RWPE2 (cell line): ENCODE measurements around the gene NUDT22.

ENCODE experiments used
- ATAC-seq: fragments of 200-7000 bp; cut with Tn5 transposase; 3 replicates; pipeline ENCODE4 v1.9.1; 2021; ENCODE audit warnings: low read depth
- DNase-seq: peaks from one replicate; pipeline ENCODE4 v3.0.0-alpha.2; 2020; ENCODE audit warnings: low spot score
- H3K27ac ChIP-seq: fragments of 450-650 bp; 2 replicates; pipeline ENCODE4 v1.5.1; 2017; ENCODE audit warnings: mild to moderate bottlenecking; ENCODE audit not compliant: poor library complexity, severe bottlenecking
- H3K27me3 ChIP-seq: fragments of 250-450 bp; sonication (Bioruptor Pico); 2 replicates; pipeline ENCODE4 v1.5.1; 2021; ENCODE audit warnings: mild to moderate bottlenecking, moderate library complexity; ENCODE audit not compliant: insufficient read depth, poor library complexity, severe bottlenecking
- H3K36me3 ChIP-seq: fragments of 250-450 bp; sonication (Bioruptor Pico); 2 replicates; pipeline ENCODE4 v1.5.1; 2020; ENCODE audit warnings: low read depth, mild to moderate bottlenecking, moderate library complexity
- H3K4me1 ChIP-seq: fragments of 250-450 bp; sonication (Bioruptor Pico); 2 replicates; pipeline ENCODE4 v1.5.1; 2021; ENCODE audit warnings: mild to moderate bottlenecking, moderate library complexity; ENCODE audit not compliant: insufficient read depth, poor library complexity, severe bottlenecking
- H3K4me3 ChIP-seq: fragments of 250-450 bp; sonication (Bioruptor Pico); 2 replicates; pipeline ENCODE4 v1.5.1; 2021; ENCODE audit warnings: mild to moderate bottlenecking, moderate library complexity; ENCODE audit not compliant: severe bottlenecking
- H3K9me3 ChIP-seq: fragments of 250-450 bp; sonication (Bioruptor Pico); 2 replicates; pipeline ENCODE4 v1.5.1; 2021; ENCODE audit warnings: mild to moderate bottlenecking, moderate library complexity; ENCODE audit not compliant: severe bottlenecking
- TF ChIP-seq, protein P1 (sequence below): fragments of 450-650 bp; IDR thresholded peaks from one replicate; pipeline ENCODE4 v1.5.1; 2017; ENCODE audit warnings: mild to moderate bottlenecking, moderate library complexity; ENCODE audit not compliant: poor library complexity, severe bottlenecking

Gene NUDT22

GRCh38 chr11:64185693-64186491 lies 40.2 kb upstream of the NUDT22 start, which contains the start of gene STIP1:
STIP1 (plus strand) TSS chr11:64186171; CDS start chr11:64186262, 91 bp downstream.
- Histone ChIP-seq H3K4me1 (peaks cover 8% of the 10 kb centered on the region), H3K36me3 (peaks cover 25% of the 10 kb centered on the region), H3K27me3 (no peaks in the 10 kb centered on the region), H3K9me3 (no peaks in the 10 kb centered on the region), H3K27ac (peak within 1 kb of the TSS; percentile 75), H3K4me3 (peak within 1 kb of the TSS; percentile 48)
- TF ChIP-seq, protein P1, sequence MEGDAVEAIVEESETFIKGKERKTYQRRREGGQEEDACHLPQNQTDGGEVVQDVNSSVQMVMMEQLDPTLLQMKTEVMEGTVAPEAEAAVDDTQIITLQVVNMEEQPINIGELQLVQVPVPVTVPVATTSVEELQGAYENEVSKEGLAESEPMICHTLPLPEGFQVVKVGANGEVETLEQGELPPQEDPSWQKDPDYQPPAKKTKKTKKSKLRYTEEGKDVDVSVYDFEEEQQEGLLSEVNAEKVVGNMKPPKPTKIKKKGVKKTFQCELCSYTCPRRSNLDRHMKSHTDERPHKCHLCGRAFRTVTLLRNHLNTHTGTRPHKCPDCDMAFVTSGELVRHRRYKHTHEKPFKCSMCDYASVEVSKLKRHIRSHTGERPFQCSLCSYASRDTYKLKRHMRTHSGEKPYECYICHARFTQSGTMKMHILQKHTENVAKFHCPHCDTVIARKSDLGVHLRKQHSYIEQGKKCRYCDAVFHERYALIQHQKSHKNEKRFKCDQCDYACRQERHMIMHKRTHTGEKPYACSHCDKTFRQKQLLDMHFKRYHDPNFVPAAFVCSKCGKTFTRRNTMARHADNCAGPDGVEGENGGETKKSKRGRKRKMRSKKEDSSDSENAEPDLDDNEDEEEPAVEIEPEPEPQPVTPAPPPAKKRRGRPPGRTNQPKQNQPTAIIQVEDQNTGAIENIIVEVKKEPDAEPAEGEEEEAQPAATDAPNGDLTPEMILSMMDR = peak; percentile 27
- ATAC-seq (peak; percentile 93), DNase-seq (peak; percentile 98)

GRCh38 chr11:64186492-64187165 lies 39.4 kb upstream of the NUDT22 start:
- TF ChIP-seq, protein P1 = no peak
- Histone ChIP-seq H3K4me3 (no peak overlapping the region), H3K36me3 (peaks cover 30% of the 10 kb centered on the region), H3K27me3 (no peaks in the 10 kb centered on the region), H3K27ac (no peak overlapping the region), H3K9me3 (no peaks in the 10 kb centered on the region), H3K4me1 (peaks cover 4% of the 10 kb centered on the region)
- no peak for DNase-seq
- no peak for ATAC-seq

DNA sequence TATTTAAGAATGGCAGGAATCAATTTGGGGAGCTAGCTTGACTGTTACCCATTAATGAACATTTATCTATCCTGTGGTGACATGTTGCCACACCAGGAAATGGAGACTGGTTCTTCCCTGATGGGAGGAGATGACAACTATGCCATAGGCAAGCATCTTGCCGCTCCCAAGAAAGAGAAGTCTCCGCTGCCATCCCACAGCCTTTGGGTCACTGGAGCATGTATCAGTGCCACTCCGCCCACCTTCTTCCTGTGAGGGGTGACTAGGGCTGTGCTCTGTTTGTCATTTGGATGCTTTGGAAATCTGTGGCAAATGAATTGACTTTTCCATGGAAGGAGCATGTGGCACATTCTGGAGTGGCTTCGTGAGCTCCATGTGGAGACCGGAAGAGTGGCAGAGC lies 33.6 kb upstream of the NUDT22 start:
- no peaks in the 10 kb centered on the region for H3K27me3 ChIP-seq
- H3K36me3 ChIP-seq = peaks cover 88% of the 10 kb centered on the region

GRCh38 chr11:64196626-64197025 lies 29.4 kb upstream of the NUDT22 start:
- Histone ChIP-seq H3K9me3 (no peaks in the 10 kb centered on the region), H3K27ac (no peak overlapping the region), H3K4me1 (no peaks in the 10 kb centered on the region), H3K27me3 (no peaks in the 10 kb centered on the region), H3K36me3 (peaks cover 98% of the 10 kb centered on the region), H3K4me3 (no peak overlapping the region)
- TF ChIP-seq, protein P1 = no peak
- no peak for DNase-seq
- no peak for ATAC-seq

More for the DNA sequence above, 33.6 kb upstream of the NUDT22 start:
- Histone ChIP-seq H3K4me1 (no peaks in the 10 kb centered on the region), H3K9me3 (no peaks in the 10 kb centered on the region), H3K27ac (no peak overlapping the region), H3K4me3 (no peak overlapping the region)
- ATAC-seq (no peak), DNase-seq (no peak)
- TF ChIP-seq, protein P1 = no peak

DNA sequence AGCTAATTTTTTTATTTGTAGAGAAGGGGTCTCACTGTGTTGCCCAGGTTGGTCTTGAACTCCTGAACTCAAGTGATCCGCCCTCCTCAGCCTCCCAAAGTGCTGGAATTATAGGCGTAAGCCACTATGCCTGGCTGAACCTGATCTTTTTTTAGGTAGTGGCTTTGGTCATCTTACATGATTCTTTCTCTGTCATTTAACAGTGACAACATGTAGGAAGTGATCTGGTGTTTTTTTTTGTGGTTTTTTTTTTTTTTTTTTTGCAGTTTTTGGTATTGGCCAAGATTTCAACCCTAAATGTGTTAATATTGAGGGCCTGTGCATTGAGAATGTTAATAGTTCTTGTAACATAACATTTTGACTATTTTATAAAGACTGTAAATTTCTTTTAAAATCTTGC lies 27.6 kb upstream of the NUDT22 start:
- ATAC-seq (no peak), DNase-seq (no peak)
- Histone ChIP-seq H3K9me3 (no peaks in the 10 kb centered on the region), H3K36me3 (peaks cover 97% of the 10 kb centered on the region), H3K27me3 (no peaks in the 10 kb centered on the region), H3K4me3 (no peak overlapping the region), H3K4me1 (no peaks in the 10 kb centered on the region), H3K27ac (no peak overlapping the region)
- TF ChIP-seq, protein P1 = no peak
